ENCODE data around the gene PRAMEF5.
"Not testable (repeated sequence)": the region's sequence is repeated elsewhere in the genome, so short reads cannot be mapped to it uniquely, and the experiment has no call there.

The PRAMEF5 gene

DNA sequence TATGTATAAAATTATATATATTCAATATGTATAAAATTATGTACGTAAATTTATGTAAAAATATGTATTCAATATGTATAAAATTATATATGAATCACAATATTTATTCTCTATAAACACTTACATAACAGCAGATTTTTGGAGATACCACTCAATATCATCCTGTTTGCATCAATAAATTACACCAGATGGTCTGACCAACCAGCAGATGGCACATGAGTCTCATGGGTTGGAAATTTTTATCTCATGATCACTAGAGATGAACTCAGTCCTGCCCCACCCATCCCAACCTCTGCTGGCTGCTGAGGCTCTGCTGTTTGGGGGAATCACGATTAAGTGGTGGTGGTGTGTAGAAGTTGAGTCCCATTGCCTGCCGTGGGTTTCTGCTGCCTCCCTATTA, 25.6 kb downstream of the PRAMEF5 start:
- DNase-seq, result not testable (repeated sequence)

DNA sequence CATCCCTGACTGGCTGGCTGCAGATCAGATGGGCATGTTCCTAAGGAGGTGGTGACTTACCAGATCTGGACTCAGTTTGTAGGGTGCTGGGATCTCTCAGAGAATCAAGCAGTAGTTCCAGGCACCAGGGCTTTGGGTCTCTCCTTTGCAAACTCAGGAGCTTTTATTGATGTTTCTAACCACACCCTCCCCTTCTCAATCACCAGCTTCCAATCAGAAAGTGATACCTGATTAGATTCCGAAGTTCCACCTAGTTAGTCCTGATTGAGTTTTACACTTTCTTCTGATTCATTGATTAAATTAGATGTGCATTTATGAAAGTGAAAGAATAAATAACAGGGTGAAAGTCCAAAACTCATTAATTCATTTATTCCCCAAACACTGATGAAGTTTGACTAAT, 31.0 kb downstream of the PRAMEF5 start, which contains the start of gene PRAMEF8:
PRAMEF8 (minus strand) TSS at position 101 of the 400 bp plus-strand sequence. CDS start 1,046 bp downstream, outside the sequence.
- not testable (repeated sequence) for DNase-seq

DNA sequence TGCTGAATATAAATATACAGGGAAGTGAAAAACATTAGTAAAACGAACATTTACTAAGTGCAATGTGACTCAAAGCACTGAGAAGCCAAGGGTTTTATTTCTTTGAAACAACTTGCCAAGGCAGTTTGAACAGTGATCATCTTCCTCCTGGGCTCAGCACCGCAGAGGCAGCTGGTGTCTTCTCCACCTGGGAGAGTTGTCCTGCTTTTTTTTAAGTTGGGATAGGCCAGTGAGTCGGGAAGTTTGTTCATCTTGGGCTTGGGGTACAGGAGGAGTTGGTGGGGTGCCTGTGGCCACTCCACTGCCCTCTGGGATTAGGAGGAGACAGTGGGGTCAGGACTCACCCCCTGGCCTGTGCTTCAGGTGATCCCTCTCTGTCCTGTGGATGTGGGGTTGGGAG, 35.0 kb downstream of the PRAMEF5 start:
- DNase-seq, result not testable (repeated sequence)

DNA sequence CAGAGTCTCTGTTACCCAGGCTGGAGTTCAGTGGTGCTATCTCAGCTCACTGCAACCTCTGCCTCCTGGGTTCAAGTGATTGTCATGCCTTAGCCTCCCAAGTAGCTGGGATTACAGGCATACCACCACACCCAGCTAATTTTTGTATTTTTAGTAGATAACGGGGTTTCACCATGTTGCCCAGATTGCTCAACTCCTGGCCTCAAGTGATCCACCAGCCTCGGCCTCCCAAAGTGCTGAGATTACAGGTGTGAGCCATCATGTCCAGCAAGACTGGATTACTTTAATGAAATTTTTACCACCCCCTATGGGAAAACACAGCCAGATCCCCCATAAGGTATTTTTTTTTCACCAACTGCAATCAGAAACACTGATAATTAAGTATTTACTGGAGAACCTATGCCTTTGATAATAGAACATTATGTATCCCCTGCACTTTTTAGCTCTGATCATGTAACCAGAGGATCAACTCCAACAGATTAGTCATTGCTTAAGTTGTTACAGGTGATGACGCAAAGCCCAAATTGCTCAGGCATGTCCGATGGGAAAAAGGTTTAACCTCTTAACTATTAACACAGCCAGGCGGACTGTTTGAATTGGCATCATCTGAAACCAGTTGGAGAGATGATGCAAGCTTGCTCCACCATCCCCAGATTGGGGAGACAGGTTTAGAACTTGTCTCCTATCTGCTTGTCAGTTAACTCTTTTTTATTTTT, 43.4 kb downstream of the PRAMEF5 start:
- DNase-seq, result not testable (repeated sequence)

DNA sequence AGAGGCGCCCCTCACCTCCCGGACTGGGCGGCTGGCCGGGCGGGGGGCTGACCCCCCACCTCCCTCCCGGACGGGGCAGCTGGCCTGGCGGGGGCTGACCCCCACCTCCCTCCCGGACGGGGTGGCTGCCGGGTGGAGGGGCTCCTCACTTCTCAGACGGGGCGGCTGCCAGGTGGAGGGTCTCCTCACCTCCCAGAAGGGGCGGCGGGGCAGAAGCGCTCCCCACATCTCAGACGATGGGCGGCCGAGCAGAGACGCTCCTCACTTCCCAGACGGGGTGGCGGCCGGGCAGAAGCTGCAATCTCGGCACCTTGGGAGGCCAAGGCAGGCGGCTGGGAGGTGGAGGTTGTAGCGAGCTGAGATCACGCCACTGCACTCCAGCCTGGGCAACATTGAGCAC, 44.7 kb downstream of the PRAMEF5 start:
- not testable (repeated sequence) for DNase-seq

DNA sequence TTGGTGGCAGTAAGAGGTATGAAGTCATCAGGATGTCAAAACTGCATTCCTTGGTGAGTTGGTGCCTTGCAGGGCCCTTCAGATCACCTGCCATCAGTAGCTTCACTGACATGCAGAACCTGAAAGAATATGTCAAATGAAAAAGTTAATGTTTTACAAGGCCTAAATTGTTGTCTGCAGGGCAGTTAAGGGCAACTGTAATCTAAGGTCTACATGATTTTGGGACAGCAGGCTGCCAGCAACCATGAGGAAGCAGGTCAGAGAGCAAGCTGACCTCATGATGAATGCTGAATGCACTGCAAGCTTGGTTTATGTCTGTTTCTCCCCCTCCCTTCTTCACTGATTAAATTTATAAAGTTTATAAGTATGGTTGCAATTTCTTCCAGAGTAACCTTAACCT, 48.2 kb downstream of the PRAMEF5 start:
- not testable (repeated sequence) for DNase-seq

DNA sequence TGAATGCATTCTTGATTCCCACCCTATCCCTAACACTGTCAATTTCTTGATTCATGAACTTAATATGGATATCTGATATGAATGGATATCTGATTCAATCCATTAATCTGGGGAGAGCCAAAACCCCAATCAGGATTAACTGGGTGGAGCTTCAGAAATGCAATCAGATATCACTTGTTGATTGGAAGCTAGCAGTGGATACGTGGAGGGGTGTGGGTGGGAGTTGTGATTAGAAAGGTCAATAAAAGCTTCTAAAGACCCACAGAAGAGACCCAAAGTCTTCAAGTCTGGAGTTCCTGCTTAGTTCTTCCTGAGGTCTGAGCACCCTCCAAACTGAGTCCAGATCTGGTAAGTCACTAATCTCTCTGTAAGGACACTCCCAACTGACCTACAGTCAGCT, 49.2 kb downstream of the PRAMEF5 start, which contains the start of gene PRAMEF33:
PRAMEF33 (plus strand) TSS at position 301 of the 400 bp plus-strand sequence. CDS start 2,416 bp downstream, outside the sequence.
- DNase-seq, result not testable (repeated sequence)

Data from NCI-H2227 treated with DMSO at 0.1 percent for 48 hours (cell line).